AG04449 (cell line): ENCODE data around the gene SGF29.

Experiments
- CTCF ChIA-PET: fragments of 350-600 bp; formaldehyde crosslinking; extraction: SDS; loops from one replicate; lab custom pipeline; 2021; ENCODE audit warnings: antibody characterized with exemption; lab: Yijun Ruan, JAX
- POLR2A ChIA-PET: fragments of 400-600, 350-600 bp; formaldehyde crosslinking; extraction: SDS; loops from one replicate; lab custom pipeline; 2020; ENCODE audit warnings: antibody characterized with exemption, inconsistent platforms; lab: Yijun Ruan, JAX
- DNase-seq: peaks from one replicate; pipeline ENCODE4 v3.0.0-alpha.2; 2010; ENCODE audit warnings: low read depth, low spot score
- H3K4me3 ChIP-seq: 2 replicates; pipeline ENCODE4 v1.5.1; 2011; ENCODE audit warnings: low read depth, mild to moderate bottlenecking, control low read depth, low read length
- TF ChIP-seq, protein P1 (sequence below): IDR thresholded peaks from one replicate; pipeline ENCODE4 v1.5.1; 2011; ENCODE audit warnings: mild to moderate bottlenecking, moderate library complexity, low read length, control low read depth, inconsistent platforms; ENCODE audit not compliant: insufficient read depth; ENCODE audit errors: missing control alignments

The SGF29 gene

DNA sequence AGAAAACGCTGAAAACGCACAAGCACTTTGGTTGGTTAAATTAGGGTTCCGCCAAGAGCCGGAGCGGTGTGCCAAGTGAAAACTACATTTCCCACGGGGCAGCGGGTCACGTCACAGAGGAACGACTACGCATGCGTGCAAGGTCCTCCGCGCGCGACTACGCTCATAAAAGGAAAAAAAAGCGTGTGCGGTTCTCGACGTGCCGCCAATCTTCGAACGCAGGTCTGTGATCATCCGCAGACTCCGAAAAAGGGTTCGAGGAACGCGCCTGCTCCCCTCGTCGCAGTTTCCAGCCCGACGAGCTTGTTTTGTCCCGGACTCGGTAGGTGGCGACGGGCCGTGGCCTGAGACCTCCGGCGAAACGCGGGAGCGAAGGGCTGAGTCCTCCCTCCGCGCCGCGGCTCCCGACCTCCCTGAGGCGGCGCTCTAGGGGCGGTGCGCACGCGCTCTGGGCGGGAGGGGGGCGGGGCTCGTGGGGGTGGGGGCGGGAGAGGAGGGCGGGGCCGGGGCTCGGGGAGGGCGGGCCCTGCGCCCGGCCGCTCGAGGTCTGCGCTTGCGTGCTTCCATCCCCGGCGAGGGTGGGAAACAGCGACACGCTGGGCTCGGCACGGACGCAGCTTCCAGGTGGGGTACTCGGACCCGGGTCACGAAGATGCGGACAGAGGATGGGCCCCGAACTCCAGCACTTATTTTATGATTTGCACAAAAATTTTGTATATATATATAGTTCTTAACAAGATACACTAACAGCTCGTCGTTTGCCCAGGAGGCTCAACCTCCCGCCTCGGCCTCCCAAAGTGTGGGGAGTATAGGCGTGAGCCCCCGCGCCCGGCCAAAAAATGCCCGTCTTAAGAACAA, at the start of gene SGF29:
TSS of gene SGF29 (plus strand) at position 145 of the 858 bp plus-strand sequence. CDS start 27,150 bp downstream, outside the sequence.
- peak; percentile 59 for DNase-seq
- TF ChIP-seq, protein P1, sequence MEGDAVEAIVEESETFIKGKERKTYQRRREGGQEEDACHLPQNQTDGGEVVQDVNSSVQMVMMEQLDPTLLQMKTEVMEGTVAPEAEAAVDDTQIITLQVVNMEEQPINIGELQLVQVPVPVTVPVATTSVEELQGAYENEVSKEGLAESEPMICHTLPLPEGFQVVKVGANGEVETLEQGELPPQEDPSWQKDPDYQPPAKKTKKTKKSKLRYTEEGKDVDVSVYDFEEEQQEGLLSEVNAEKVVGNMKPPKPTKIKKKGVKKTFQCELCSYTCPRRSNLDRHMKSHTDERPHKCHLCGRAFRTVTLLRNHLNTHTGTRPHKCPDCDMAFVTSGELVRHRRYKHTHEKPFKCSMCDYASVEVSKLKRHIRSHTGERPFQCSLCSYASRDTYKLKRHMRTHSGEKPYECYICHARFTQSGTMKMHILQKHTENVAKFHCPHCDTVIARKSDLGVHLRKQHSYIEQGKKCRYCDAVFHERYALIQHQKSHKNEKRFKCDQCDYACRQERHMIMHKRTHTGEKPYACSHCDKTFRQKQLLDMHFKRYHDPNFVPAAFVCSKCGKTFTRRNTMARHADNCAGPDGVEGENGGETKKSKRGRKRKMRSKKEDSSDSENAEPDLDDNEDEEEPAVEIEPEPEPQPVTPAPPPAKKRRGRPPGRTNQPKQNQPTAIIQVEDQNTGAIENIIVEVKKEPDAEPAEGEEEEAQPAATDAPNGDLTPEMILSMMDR = peak; percentile 65
- H3K4me3 ChIP-seq = peak within 1 kb of the TSS; percentile 95
- ChIA-PET CTCF (interaction anchor here (0.5 to 1.7 kb wide), 9 partner anchors 9 to 391 kb away, joined by 3 to 7 read pairs (median 4); partner anchors contain the start of gene CLN3), POLR2A (interaction anchor here (1.0 to 1.1 kb wide), 2 partner anchors 15 to 16 kb away, joined by 3 read pairs; no protein-coding TSS in a partner anchor)

GRCh38 chr16:28504707-28505404, 48.9 kb upstream of the SGF29 start:
- POLR2A ChIA-PET = no interaction called here
- no peak overlapping the region for H3K4me3 ChIP-seq
- no peak for DNase-seq
- CTCF ChIA-PET = no interaction called here
- TF ChIP-seq, protein P1 = no peak

GRCh38 chr16:28505489-28506137, 48.1 kb upstream of the SGF29 start:
- no peak for DNase-seq
- H3K4me3 ChIP-seq = no peak overlapping the region
- TF ChIP-seq, protein P1 = no peak
- CTCF ChIA-PET = no interaction called here
- POLR2A ChIA-PET = no interaction called here

GRCh38 chr16:28511031-28511430, 42.7 kb upstream of the SGF29 start:
- DNase-seq = no peak
- POLR2A ChIA-PET = no interaction called here
- TF ChIP-seq, protein P1 = no peak
- CTCF ChIA-PET = no interaction called here
- no peak overlapping the region for H3K4me3 ChIP-seq

DNA sequence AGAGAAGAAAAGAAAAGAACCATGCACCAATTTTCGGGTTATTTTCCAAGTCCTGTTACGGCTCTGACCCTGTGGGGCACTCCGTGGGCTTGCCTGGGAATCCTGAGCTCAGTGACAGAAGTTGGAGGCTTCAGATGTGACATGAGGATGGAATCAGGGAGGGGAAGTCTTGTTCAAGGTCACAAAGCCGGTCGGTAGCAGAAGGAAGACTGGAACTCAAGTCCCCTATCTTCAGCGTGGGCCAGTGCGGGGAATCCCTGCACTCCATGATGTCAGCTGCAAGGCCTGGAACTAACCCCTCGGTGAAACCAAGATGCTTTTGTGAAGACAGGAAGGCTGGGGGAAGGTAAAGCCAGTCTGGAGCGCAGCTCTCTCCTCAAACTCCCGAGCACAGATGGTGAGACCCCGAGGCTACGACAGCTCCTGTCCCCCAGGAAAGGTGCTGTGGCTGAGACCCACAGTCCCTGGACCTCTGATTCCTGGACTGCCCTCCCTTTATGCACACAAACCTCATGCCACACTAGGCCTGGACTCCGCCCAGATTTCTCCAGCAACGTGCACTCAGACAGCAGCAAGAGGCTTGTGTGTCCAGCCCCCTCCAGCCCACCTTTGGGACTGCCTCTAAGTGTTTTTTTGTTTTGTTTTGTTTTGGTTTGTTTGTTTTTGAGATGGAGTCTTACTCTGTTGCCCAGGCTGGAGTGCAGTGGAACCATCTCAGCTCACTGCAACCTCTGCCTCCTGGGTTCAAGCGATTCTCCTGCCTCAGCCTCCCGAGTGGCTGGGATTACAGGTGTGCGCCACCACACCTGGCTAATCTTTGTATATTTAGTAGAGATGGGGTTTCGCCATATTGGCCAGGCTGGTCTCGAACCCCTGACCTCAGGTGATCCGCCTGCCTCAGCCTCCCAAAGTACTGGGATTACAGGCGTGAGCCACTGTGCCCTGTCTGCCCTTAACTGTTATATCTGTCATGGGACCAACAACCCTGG, 41.6 kb upstream of the SGF29 start:
- no peak for DNase-seq
- ChIA-PET POLR2A (no interaction called here), CTCF (no interaction called here)
- no peak overlapping the region for H3K4me3 ChIP-seq
- TF ChIP-seq, protein P1 = no peak
